A673 (cell line): ENCODE data around the gene PDE9A. TPM values are rescaled to one million over a fixed set of nuclear protein-coding genes. Genes with fewer than 3 reads are reported as not detected.

ENCODE experiments used
- BruUV-seq: library from RNA; stranded (reverse); fragments of 400-500 nt; replicated peaks from 2 replicates; lab custom pipeline; 2021; lab: Mats Ljungman, UMichigan
- CTCF ChIA-PET: fragments of 300-600 bp; sonication (Branson Sonifier 250); formaldehyde crosslinking; loops from one replicate; lab custom pipeline; 2022; ENCODE audit warnings: antibody characterized with exemption; lab: Charles Lee
- POLR2A ChIA-PET: fragments of 300-600 bp; sonication (Branson Sonifier 250); formaldehyde crosslinking; loops from one replicate; lab custom pipeline; 2022; ENCODE audit warnings: antibody characterized with exemption; ENCODE audit not compliant: low non-redundant PET; lab: Charles Lee
- DNase-seq: peaks from one replicate; pipeline ENCODE4 v3.0.0-alpha.2; 2015; ENCODE audit warnings: low spot score
- H3K27ac ChIP-seq: fragments of 200-600 bp; sonication (generic); 2 replicates; pipeline ENCODE4 v1.5.1; 2016; ENCODE audit warnings: mixed run types, low read depth, mild to moderate bottlenecking, mixed read lengths, antibody characterized with exemption, low read length; ENCODE audit not compliant: poor library complexity, severe bottlenecking
- H3K27me3 ChIP-seq: fragments of 200-600 bp; sonication (generic); replicated peaks from 2 replicates; pipeline ENCODE4 v1.6.1; 2017; ENCODE audit warnings: mixed run types, low read depth, mild to moderate bottlenecking, mixed read lengths, antibody characterized with exemption, low read length; ENCODE audit not compliant: insufficient read depth, poor library complexity
- H3K36me3 ChIP-seq: fragments of 200-600 bp; sonication (generic); 2 replicates; pipeline ENCODE4 v1.6.1; 2016; ENCODE audit warnings: mixed run types, mild to moderate bottlenecking, mixed read lengths, antibody characterized with exemption, low read length; ENCODE audit not compliant: insufficient read depth, poor library complexity, severe bottlenecking
- H3K4me1 ChIP-seq: fragments of 200-600 bp; sonication (generic); 2 replicates; pipeline ENCODE4 v1.6.1; 2017; ENCODE audit warnings: mixed run types, mild to moderate bottlenecking, mixed read lengths, antibody characterized with exemption, low read length; ENCODE audit not compliant: insufficient read depth, poor library complexity, severe bottlenecking
- H3K4me3 ChIP-seq: fragments of 200-600 bp; sonication (generic); 2 replicates; pipeline ENCODE4 v1.5.1; 2016; ENCODE audit warnings: low read depth, mixed run types, mild to moderate bottlenecking, mixed read lengths, low read length; ENCODE audit not compliant: poor library complexity, severe bottlenecking
- H3K9me3 ChIP-seq: fragments of 200-600 bp; sonication (generic); 2 replicates; pipeline ENCODE4 v1.6.1; 2016; ENCODE audit warnings: mixed run types, low read depth, mild to moderate bottlenecking, mixed read lengths, antibody characterized with exemption, low read length; ENCODE audit not compliant: poor library complexity, severe bottlenecking
- EZH2 ChIP-seq: fragments of 200-600 bp; sonication (generic); IDR thresholded peaks from 2 replicates; pipeline ENCODE4 v1.6.1; 2017; ENCODE audit warnings: borderline replicate concordance, low read depth, mild to moderate bottlenecking, mixed read lengths, antibody characterized with exemption, low read length; ENCODE audit not compliant: poor library complexity, severe bottlenecking
- intact Hi-C: fragments of 100-400 bp; cut with micrococcal nuclease; formaldehyde crosslinking; loops from one replicate; pipeline ENCODE4 v1.10.0; 2022; ENCODE audit not compliant: unreplicated experiment
- total RNA-seq: library from RNA; stranded (reverse); gene quantifications from 2 replicates; pipeline ENCODE4 v1.2.3, GENCODE V29; 2021
- TF ChIP-seq, protein P1 (sequence below): fragments of 300-800, 200-600 bp; sonication (generic); conservative IDR thresholded peaks from 2 replicates; pipeline ENCODE4 v1.5.1; 2017; ENCODE audit warnings: low read depth, mild to moderate bottlenecking, antibody characterized with exemption, low read length, moderate library complexity, mixed read lengths

Gene PDE9A
- total RNA-seq, 1 experiment from 2014 or later, result 14.3 TPM

DNA sequence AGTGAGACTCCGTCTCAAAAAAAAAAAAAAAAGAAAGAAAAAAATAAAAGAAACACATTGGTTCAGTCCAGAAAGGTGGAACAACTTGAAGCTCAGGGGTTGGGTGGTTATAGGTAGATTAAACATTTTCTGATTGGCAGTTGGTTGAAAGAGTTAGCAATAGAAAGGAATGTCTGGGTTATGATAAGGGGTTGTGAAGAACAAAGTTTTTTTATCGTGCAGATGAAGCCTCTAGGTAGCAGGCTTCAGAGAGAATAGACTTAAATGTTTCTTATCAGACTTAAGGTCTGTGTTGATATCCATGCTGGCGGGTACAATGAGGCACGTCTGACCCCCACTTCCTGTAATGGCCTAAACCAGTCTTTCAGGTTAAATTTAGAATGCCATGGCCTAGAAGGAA is 45.0 kb upstream of the PDE9A start:
- Histone ChIP-seq H3K9me3 (no peaks in the 10 kb centered on the region), H3K4me3 (no peak overlapping the region), H3K27me3 (no peaks in the 10 kb centered on the region), H3K36me3 (no peaks in the 10 kb centered on the region), H3K27ac (no peak overlapping the region), H3K4me1 (no peaks in the 10 kb centered on the region)
- TF ChIP-seq EZH2, result no peak
- TF ChIP-seq, protein P1, sequence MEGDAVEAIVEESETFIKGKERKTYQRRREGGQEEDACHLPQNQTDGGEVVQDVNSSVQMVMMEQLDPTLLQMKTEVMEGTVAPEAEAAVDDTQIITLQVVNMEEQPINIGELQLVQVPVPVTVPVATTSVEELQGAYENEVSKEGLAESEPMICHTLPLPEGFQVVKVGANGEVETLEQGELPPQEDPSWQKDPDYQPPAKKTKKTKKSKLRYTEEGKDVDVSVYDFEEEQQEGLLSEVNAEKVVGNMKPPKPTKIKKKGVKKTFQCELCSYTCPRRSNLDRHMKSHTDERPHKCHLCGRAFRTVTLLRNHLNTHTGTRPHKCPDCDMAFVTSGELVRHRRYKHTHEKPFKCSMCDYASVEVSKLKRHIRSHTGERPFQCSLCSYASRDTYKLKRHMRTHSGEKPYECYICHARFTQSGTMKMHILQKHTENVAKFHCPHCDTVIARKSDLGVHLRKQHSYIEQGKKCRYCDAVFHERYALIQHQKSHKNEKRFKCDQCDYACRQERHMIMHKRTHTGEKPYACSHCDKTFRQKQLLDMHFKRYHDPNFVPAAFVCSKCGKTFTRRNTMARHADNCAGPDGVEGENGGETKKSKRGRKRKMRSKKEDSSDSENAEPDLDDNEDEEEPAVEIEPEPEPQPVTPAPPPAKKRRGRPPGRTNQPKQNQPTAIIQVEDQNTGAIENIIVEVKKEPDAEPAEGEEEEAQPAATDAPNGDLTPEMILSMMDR, result no peak
- DNase-seq, result no peak
- intact Hi-C loops, result no loop called here
- no TSS peak for BruUV-seq
- CTCF ChIA-PET, result no interaction called here
- POLR2A ChIA-PET, result no interaction called here

DNA sequence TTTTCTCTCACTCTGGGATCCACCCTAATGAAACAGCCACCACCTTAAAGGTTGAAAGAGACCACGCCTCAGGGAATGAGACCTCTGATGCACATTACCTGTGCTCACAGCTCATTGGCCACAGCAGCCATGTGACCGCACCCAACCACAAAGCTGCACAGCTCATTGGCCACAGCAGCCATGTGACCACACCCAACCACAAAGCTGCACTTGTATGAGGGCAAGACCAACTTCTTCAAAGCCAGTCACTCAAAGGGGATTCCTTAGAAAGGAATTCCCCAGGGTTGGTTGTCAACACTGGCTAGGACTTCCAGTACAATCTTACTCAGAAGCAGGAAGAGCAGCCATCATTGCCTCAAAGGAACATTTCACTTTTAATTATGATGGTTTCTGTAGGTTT is 43.6 kb upstream of the PDE9A start:
- ChIA-PET CTCF (no interaction called here), POLR2A (no interaction called here)
- no peaks in the 10 kb centered on the region for H3K9me3 ChIP-seq
- TF ChIP-seq EZH2, result no peak
- TF ChIP-seq, protein P1, result no peak
- no peak overlapping the region for H3K27ac ChIP-seq
- no peaks in the 10 kb centered on the region for H3K4me1 ChIP-seq
- no peaks in the 10 kb centered on the region for H3K36me3 ChIP-seq
- intact Hi-C loops, result no loop called here
- DNase-seq, result no peak
- no peak overlapping the region for H3K4me3 ChIP-seq
- no TSS peak for BruUV-seq
- H3K27me3 ChIP-seq, result no peaks in the 10 kb centered on the region

DNA sequence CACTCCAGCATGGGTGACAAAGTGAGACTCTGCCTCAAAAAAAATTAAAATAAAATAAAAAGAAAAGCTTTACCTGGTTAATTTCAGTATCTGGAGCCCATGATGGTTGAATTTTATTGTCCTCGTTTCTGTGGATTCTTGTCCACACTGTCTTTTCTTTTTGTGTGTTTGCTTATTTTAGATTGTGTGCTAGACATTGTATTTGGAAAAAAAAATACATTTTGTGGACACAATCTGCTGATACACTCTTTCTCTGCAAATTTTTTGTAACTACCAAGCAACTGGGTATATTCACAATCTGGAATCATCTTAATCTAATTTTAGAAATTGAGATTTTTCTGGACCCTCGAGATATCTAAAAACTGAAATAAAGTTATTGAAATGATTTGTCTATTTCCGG is 41.6 kb upstream of the PDE9A start:
- ChIA-PET POLR2A (no interaction called here), CTCF (no interaction called here)
- Histone ChIP-seq H3K9me3 (no peaks in the 10 kb centered on the region), H3K4me1 (no peaks in the 10 kb centered on the region), H3K27me3 (no peaks in the 10 kb centered on the region), H3K36me3 (no peaks in the 10 kb centered on the region), H3K27ac (no peak overlapping the region), H3K4me3 (no peak overlapping the region)
- no peak for DNase-seq
- intact Hi-C loops, result no loop called here
- BruUV-seq, result no TSS peak
- TF ChIP-seq EZH2, result no peak
- TF ChIP-seq, protein P1, result no peak
